Measurements from ENCODE around the gene MTUS2.

Gene MTUS2

DNA sequence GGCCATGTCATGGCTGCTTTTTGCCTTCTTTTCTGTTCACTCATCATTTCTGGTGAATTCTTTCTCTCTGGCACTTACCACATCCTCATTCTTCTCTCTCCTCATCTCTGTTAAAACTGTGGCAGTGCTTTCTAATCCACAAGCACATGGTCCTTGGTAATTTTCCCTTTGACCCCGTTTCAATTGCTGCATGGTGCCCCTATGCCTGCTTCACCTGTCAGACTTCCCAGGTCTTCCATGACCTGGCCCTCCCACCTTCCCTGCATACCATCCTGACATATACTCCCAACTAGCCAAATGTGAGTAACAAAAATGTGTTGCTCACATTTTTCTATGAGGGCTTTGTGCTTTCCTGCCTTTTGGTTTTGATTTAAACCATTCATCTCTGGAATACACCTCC, 286.5 kb downstream of the MTUS2 start:
- DNase-seq (ENCODE audit: low read depth, low spot score), result no peak

DNA sequence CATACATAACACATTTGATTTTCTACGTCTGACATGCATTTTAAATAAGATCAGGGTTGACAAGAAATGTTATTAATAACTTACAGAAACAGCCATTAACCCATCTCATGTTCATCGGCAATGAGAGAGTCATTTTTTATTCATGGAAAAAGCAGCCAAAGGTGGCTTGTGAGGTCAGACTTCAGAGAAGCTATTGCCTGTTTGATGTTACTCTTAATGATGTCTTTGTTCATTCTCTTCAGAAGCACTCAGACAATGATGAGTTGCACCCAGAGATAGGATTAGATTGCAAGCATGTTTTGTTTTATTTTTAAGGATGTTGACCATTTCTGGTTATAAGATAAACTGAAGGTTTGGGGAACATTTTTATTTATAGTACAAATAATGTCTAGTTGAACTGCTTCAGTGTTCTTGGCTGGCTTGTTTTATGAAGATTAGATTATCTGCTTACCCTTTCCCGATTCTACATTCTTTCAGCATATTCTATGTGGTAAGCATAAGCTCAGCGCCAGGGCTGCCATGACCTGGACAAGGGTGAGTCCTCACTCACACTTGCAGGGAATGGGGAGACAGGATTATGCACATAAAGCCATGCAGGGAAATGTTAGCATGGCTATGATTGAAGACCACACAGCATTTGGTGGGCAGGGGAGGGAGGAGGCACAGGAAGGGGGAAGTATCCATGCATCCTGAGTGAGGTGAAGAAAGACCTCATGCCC, 288.1 kb downstream of the MTUS2 start:
- no peak for DNase-seq (ENCODE audit: low read depth, low spot score)

DNA sequence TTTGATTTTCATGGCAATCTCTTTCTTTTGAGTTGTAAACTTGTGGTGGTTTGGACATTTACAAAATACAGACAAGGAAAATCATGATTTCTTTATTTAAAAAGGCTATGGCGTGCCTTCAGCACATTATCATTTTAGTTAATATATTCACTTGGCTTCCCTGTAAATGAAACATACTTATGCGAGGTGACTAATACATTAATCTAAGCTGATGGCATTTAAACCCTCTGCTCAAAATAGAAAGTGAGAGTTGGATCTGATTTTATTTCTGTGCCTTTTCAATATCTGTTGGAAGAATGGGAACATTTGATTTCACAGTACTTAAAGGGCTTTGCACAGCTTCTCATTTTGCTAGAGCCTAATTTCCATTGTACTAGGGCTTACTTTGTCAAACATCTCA, 289.8 kb downstream of the MTUS2 start:
- DNase-seq (ENCODE audit: low read depth, low spot score), result no peak

DNA sequence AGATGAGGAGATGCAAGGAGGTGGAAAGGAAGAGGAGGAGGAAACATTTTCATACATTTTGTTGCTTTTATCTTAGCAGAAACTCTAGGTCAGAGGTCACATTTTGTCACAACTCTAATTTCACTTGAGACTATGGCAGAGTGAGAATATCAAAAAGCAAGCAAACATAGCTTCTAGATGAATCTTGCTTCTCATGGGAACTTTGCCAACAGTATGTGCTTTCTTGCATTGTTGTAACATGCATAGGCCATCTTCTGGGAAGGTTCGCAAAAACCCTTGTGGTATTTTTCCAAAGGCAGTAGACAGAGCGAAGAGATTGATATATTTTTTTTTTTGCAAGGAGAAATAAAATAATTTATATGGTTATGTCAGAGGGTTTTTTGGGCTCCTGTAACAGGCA, 291.3 kb downstream of the MTUS2 start:
- DNase-seq (ENCODE audit: low read depth, low spot score), result no peak

DNA sequence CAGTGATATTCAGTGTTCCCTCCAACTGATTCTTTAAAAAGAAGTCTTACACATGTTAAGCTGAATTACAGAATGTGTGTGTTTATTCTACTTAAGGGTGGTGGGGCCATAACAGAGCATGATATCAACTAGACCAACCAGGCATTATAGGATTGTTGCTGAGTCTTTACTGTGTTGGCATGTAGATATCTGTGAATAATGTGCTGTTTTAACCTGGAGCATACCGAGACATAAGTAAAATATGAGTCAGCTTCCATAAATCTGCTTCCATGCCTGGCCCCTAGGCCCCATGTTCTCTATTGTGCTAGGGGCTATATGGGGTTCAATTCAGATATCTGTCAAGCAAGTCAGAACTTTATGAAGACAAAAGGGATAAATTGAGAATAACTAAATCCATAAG, 295.7 kb downstream of the MTUS2 start:
- no peak for DNase-seq (ENCODE audit: low read depth, low spot score)

DNA sequence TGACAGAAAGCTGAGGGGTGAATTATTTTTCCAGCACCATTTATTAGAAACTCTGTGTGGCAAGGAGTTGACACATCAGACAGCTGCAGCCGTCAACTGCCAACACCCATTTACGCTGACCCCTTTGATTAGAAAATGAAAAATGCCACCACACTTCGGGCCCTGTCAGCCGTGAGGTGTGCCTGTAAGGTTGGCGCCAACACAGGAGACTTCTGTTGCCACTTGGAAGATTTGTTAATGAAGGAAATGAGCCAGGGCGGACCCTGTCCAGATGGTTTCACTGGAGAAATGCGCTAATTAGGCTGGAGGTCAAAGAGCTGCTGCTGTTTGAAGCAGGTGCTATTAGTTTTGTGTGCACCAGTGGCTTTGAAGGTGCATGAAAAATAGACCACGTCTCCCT, 297.5 kb downstream of the MTUS2 start:
- no peak for DNase-seq (ENCODE audit: low read depth, low spot score)

DNA sequence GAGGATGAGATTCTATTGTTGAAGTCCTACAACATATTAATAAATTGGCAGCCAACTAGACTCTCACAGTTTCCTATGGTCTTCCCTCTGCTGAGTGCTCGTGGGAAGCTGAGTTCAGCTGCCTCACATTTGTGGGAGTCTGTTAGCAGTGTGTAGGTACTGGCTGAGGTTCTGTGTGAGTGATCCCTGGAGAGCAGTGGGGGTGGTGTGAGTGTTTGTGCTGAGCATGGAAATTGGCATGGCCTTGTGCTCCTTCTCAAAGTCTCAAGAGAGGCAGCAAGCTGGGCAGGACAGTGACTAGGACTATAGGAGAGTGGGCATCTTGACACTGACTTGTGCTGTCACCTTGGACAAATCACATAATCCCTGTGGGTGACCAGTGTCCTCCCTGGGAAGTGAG, 298.3 kb downstream of the MTUS2 start:
- no peak for DNase-seq (ENCODE audit: low read depth, low spot score)

DNA sequence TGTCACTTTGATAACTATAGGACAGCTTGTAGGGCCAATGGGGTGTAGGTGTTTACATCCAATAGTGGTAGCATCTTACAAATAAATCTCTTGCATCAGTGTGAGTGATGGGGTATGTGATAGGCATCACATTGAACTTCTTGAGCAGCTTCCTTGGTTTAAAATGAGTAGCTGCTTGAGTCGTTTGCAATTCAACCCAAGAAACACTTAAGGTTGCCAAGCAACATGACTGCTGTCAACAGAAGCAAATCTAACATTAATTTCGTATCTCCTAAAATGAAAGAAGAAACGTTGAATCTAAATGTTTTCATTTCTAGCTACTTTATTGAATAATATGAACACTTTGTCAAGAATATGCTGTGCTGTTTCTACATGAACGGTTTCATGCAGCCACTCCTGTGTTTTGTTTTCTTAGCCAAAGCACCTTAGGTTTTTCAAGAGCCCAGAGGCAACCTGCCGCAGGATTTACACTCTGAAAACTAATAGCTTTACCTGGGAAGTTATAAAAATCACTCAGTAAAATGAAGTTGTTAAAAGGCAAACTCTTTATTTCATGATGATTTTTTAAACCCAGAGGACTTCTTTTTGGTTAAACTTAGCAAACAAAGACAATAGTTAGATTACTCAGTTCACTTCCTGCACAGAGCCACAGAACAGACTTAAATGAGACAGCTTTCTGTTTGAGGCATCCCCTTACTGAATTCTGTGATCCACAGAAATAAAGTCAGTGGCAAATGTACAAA, 305.2 kb downstream of the MTUS2 start:
- DNase-seq (ENCODE audit: low read depth, low spot score), result no peak

DNA sequence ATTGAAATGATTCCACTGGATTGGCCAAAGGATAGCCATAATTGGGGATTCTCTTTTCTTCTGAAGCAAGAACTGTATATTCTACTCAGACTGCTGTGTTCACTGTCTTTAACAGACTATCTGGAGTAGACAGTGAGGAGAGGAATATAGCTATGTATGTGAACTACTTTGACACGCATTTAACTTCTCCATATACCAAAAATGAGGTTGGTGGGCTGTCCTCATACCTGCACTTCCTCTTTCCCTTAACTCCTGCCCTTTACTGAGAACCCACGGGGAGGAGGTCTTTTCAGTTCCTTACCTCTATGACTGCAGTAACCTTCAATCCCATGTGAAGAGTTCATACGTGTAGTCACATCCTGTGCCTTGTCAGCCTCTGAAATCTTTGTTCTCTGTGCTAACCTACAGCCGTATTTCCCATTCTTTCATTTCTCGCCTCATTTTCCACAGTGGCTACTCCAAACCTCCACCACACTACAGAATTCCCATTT, 305.8 kb downstream of the MTUS2 start:
- no peak for DNase-seq (ENCODE audit: low read depth, low spot score)

DNA sequence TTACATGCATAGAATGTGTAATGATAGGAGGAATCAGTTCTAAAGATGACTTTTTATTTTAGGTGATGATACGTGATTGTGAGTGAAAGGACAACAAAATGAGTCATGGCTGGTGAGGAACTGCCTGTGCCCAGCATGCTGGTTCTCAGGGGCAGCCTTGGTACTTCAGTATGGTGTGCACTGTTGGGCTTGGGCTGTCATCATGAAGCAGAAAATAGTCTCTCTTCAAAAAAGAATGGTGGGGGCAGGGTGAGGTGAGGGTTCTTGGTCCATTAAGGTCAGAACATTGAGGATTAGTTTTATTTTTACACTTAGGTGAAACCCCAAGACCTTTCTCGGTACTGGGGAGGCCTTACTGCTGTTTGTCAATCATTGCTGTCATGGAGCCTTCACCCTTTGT, 309.5 kb downstream of the MTUS2 start:
- DNase-seq (ENCODE audit: low read depth, low spot score), result no peak

DNA sequence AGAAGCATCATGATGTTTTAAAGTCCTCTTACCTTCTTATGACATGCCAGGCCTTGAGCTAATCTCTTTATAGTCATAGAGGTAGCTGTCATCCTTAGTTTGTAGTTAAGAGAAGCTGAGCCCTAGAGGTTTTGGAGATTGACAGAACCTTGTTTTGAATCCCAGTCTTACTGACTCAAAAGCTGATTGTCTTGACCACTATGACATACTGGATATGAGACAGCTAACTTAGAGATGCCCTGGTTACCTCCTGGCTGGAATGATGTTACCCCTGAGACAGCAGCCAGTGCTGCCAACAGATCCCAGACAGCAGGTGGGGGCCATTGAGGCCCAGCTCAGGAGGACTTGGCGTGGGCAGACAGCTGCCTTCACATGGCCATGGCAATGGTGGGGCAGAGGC, 311.0 kb downstream of the MTUS2 start:
- no peak for DNase-seq (ENCODE audit: low read depth, low spot score)

DNA sequence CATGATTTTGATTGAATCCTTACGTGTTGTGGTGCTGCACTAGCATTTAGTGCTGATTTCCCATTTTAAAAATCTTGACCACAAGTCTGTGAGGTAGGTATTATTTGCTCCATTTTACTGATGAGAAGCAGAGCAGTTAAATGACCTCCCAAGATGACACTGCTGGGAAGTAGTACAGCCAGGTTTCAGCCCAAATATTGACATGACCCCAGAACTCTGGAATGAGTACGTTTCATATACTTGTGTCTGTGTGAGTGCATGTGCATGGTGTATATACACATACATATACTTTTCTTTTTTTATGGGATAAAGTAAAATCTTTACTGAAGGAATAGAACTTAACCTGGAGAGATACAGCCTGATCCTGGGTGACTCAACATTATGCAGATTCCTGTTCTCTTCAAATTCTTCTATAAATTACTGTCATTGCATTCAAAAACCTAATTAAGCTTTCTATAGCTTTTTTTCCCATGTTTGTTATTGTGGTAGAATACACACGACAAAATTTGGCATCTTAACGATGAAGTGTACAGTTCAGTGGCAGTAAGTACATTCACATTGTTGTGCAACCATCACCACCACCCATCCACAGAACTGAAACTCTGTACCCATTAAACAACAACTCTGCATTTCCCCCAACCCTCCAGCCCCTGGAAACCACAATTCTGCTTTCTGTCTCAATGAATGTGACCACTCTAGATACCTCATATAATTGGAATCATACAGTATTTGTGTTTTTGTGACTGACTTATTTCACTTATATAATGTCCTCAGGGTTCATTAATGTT, 311.9 kb downstream of the MTUS2 start:
- DNase-seq (ENCODE audit: low read depth, low spot score), result no peak

DNA sequence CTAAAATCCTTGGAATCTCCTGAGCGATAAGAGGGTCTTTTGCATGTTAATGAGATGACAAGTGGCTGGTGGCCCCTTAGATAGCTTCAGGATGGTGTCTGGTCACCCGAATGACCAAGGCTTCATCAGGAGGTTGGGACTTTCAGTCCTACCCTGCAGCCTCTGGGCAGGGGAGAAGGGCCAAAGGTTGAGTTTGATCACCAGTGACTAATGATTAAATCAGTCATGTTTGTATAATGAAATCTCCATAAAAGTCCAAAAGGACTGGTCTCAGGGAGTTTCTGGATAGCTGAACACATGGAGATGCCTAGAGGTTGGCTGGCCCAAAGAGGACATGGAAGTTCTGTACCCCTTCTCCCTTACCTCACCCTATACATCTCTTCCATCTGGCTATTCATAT, 316.2 kb downstream of the MTUS2 start:
- DNase-seq (ENCODE audit: low read depth, low spot score), result no peak

DNA sequence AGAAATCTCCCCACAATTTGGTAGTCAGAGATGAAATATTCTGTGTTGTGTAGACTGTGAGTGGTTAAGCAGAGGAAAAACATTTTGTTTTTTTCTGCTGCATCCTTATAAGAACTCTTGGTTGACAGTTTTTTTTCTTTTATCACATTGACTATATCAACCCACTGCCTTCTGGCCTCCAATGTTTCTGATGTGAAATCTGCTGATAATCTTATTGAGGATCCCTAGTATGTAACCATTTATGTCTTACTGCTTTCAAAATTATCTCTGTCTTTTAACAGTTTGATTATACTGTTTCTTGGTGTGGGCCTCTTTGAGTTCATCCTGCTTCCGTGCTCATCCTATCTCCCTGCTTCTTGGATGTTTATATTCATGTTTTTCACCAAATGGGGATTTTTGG, 316.9 kb downstream of the MTUS2 start:
- no peak for DNase-seq (ENCODE audit: low read depth, low spot score)

DNA sequence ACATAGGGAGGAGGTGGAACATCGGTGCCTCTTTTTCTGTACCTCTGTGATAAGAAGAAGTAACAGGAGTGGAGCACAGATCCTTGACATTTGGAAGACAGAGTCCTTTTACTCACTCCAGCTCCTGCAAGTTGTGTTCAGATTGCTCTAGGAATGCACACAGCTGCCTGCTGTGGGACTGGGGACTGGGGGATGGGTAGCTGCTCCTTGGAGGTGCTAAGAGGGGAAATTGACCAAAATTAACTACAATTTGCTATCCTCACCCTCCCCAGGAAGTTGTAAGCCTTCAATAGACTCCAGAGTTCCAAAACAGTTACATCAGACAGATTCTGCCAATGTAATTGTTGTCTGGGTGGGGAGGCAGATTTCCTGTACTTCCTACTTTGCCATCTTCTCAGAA, 317.9 kb downstream of the MTUS2 start:
- no peak for DNase-seq (ENCODE audit: low read depth, low spot score)

DNA sequence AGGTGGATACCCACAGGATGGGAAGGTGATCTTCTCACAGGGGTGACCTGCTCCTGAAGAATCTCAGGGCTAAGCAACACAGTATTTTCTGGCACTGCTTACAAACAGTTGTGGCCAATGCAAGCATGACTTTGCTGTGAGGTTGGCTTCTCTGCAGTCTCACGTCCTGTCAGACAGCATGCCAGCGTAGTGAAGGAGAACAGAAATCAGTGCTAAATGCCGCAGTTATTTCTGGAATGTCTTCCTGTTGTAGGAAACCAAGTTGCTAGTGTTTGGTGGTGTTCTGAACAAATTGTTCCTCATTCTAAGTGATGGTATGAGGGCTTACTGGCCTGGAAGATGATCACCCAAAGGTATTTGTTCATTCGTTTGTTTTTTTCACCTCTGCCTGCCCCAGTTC, 320.1 kb downstream of the MTUS2 start:
- no peak for DNase-seq (ENCODE audit: low read depth, low spot score)

DNA sequence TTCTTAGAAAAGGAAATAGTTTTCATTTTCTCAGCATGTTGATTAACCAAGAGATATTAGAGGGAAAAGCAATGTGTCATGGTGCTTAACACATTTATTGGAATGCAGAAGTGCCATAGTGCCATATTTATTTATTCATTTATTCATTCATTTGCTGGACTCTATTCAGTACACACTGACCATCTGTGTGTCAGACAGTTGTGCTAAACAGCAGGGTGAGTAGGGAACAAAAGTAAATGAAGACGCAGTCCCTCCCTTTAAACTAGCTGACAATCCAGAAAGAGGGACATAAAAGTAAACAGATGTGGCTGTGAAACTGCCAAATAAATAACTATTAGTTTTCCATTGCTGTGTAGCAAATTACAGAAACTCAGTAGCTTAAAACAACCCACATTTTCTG, 323.7 kb downstream of the MTUS2 start:
- no peak for DNase-seq (ENCODE audit: low read depth, low spot score)

DNA sequence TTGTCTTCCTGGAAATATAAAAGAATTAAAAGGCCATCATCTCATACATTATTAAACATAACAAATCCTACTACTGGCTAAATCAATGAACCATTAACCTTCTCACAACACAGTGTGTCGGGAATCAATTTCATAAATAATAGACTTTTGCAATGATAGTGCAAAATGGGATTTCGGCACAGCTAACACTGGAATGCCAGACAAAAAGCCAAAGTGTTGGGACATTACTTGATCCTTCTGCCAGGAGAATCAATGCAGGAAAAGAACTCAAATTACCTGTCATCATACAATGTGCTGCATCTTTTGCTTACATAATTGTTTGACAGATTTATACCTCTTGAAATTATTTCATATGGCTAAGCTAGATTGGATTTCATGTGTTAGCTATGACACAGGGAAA, 334.3 kb downstream of the MTUS2 start:
- no peak for DNase-seq (ENCODE audit: low read depth, low spot score)

DNA sequence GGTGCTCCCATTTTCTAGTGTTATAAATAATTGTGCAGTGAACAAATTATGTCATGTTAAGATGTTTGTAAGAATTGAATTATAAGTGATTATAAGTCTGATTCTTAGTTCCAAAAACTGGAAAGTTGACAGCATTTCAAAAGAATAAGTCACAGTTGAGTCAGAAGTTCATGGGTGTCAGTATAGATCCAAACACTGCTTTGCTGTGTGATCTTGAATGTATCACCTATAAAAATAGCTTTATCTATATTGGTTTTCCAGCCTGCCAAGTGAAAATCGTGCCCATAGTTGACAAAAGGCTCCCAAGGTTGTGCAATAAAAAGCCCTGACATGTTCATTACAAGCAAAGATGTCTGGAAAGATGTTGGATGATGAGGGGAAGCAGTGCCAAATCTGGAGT, 336.0 kb downstream of the MTUS2 start:
- DNase-seq (ENCODE audit: low read depth, low spot score), result no peak

DNA sequence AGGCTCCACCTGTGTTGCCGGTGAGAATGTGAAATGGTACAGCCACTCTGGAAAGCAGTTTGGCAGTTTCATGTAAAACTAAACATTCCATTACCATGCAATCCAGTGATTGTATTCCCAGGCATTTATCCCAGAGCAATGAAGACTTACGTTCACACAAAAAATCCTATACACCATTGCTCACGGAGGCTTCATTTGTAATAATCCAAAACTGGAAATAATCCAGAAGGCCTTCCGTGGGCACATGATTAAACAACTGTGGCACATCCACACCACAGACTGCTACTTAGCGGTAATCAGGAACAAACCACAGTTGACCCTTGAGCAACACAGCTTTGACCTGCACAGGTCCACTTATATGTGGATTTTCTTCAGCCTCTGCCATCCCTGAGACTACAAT, 339.7 kb downstream of the MTUS2 start:
- DNase-seq (ENCODE audit: low read depth, low spot score), result no peak

DNA sequence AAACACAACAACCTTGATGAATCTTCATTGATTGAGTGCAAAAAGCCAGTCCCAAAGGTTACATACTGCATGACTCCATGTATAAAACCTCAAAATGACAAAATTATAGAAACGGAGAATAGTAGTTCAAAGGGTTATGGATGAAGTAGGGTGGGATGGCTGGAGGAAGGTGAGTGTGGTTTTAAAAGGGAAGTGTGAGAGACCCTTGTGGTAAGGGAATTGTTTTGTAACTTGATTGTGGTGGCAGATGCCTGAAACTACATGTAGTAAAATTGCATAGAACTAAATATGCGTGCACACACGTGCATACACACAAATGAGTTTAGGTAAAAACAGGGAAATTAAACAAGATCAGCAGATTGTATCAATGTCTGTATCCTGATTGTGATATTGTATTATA, 340.7 kb downstream of the MTUS2 start:
- DNase-seq (ENCODE audit: low read depth, low spot score), result no peak

DNA sequence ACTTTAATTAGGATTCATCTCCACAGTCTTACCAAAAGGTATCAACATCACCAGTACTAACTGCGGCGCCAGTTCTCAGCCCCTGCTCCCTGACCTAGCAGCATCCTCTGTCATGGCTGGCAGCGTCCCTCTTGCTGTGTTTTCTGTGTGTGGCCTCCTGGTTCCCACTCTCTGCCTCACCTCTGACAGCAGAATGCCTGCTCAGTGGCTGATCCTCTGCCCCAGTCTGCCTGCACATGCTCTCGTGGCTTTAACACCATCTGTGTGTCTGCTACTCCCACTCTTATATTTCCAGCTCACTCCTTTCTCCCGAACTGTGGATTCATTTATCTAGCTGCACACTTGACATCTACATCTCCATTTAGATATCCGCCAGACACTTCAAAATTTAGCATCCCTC, 341.5 kb downstream of the MTUS2 start:
- no peak for DNase-seq (ENCODE audit: low read depth, low spot score)

All from ELF-1 (cell line).